Central memory CD8-positive, alpha-beta T cell (primary cell): ENCODE data around the gene ZP3.
"Not testable (repeated sequence)": the region's sequence is repeated elsewhere in the genome, so short reads cannot be mapped to it uniquely, and the experiment has no call there.

Experiments
- ATAC-seq: fragments of 150-1000 bp; cut with Tn5 transposase; replicated peaks from 2 replicates; pipeline ENCODE4 v1.10.0; 2022; ENCODE audit warnings: mild to moderate bottlenecking, moderate FRiP score, moderate number of reproducible peaks; ENCODE audit not compliant: poor library complexity, severe bottlenecking; ENCODE audit errors: extremely low read depth
- DNase-seq, 2 donors: peaks; one replicate each; pipeline ENCODE4 v3.0.0; 2021; ENCODE audit warnings: low spot score in 2 of 2
- H3K27ac Mint-ChIP-seq: one replicate; pipeline ENCODE4 v1.8.0; 2022; ENCODE audit warnings: low read depth, mild to moderate bottlenecking, moderate library complexity, mixed read lengths
- H3K27me3 Mint-ChIP-seq: one replicate; pipeline ENCODE4 v1.8.0; 2022; ENCODE audit warnings: mixed read lengths
- H3K36me3 Mint-ChIP-seq: one replicate; pipeline ENCODE4 v1.8.0; 2022; ENCODE audit warnings: mild to moderate bottlenecking, moderate library complexity, mixed read lengths; ENCODE audit not compliant: insufficient read depth
- H3K4me1 Mint-ChIP-seq: one replicate; pipeline ENCODE4 v1.8.0; 2022; ENCODE audit warnings: mixed read lengths
- H3K4me3 Mint-ChIP-seq: one replicate; pipeline ENCODE4 v1.8.0; 2022; ENCODE audit warnings: mild to moderate bottlenecking, moderate library complexity, mixed read lengths
- H3K9me3 Mint-ChIP-seq: one replicate; pipeline ENCODE4 v1.8.0; 2022; ENCODE audit warnings: mixed read lengths

The ZP3 gene

GRCh38 chr7:76394957-76395356, 29.8 kb upstream of the ZP3 start:
- H3K27me3 Mint-ChIP-seq = no peaks in the 10 kb centered on the region
- peaks cover 6% of the 10 kb centered on the region for H3K36me3 Mint-ChIP-seq
- peak overlapping the region; percentile 34 for H3K4me3 Mint-ChIP-seq
- H3K27ac Mint-ChIP-seq = no peak overlapping the region
- no peaks in the 10 kb centered on the region for H3K9me3 Mint-ChIP-seq
- peaks cover 12% of the 10 kb centered on the region for H3K4me1 Mint-ChIP-seq
- no peak for DNase-seq
- no peak for ATAC-seq

- H3K9me3 Mint-ChIP-seq, ATAC-seq, H3K27me3 Mint-ChIP-seq, H3K4me3 Mint-ChIP-seq, DNase-seq, H3K27ac Mint-ChIP-seq, H3K36me3 Mint-ChIP-seq: not testable (repeated sequence)
- H3K4me1 Mint-ChIP-seq = peaks cover 12% of the 10 kb centered on the region
Measured at GRCh38 chr7:76395605-76395964, 29.2 kb upstream of the ZP3 start.

GRCh38 chr7:76395965-76396726, 28.6 kb upstream of the ZP3 start:
- Mint-ChIP-seq H3K4me1 (peaks cover 12% of the 10 kb centered on the region), H3K27ac (no peak overlapping the region), H3K9me3 (no peaks in the 10 kb centered on the region), H3K27me3 (no peaks in the 10 kb centered on the region), H3K36me3 (peaks cover 6% of the 10 kb centered on the region), H3K4me3 (no peak overlapping the region)
- no peak for DNase-seq
- ATAC-seq = no peak

GRCh38 chr7:76396864-76397263, 27.9 kb upstream of the ZP3 start:
- peaks cover 12% of the 10 kb centered on the region for H3K4me1 Mint-ChIP-seq
- H3K36me3 Mint-ChIP-seq = peaks cover 6% of the 10 kb centered on the region

GRCh38 chr7:76397409-76398183, 27.2 kb upstream of the ZP3 start:
- peaks cover 12% of the 10 kb centered on the region for H3K4me1 Mint-ChIP-seq
- no peaks in the 10 kb centered on the region for H3K9me3 Mint-ChIP-seq
- peaks cover 6% of the 10 kb centered on the region for H3K36me3 Mint-ChIP-seq
- DNase-seq = peak; percentile 45 to 50
- ATAC-seq = peak; percentile 54
- H3K27ac Mint-ChIP-seq = peak overlapping the region; percentile 5
- no peaks in the 10 kb centered on the region for H3K27me3 Mint-ChIP-seq
- peak overlapping the region; percentile 71 for H3K4me3 Mint-ChIP-seq

More at GRCh38 chr7:76396864-76397263, 27.9 kb upstream of the ZP3 start:
- ATAC-seq (no peak), DNase-seq (no peak)
- H3K9me3 Mint-ChIP-seq = no peaks in the 10 kb centered on the region
- H3K4me3 Mint-ChIP-seq = peak overlapping the region; percentile 71
- H3K27me3 Mint-ChIP-seq = no peaks in the 10 kb centered on the region
- no peak overlapping the region for H3K27ac Mint-ChIP-seq

GRCh38 chr7:76400248-76400647, 24.5 kb upstream of the ZP3 start:
- Mint-ChIP-seq H3K4me3 (no peak overlapping the region), H3K36me3 (no peaks in the 10 kb centered on the region), H3K27me3 (no peaks in the 10 kb centered on the region), H3K9me3 (no peaks in the 10 kb centered on the region), H3K27ac (no peak overlapping the region), H3K4me1 (peaks cover 7% of the 10 kb centered on the region)
- ATAC-seq = no peak
- DNase-seq = no peak

- not testable (repeated sequence) for H3K27me3 Mint-ChIP-seq, H3K9me3 Mint-ChIP-seq, H3K36me3 Mint-ChIP-seq, H3K27ac Mint-ChIP-seq, H3K4me3 Mint-ChIP-seq, H3K4me1 Mint-ChIP-seq, ATAC-seq, DNase-seq
Measured at GRCh38 chr7:76403097-76403496, 21.7 kb upstream of the ZP3 start.

- ATAC-seq = no peak
- no peaks in the 10 kb centered on the region for H3K9me3 Mint-ChIP-seq
- H3K4me3 Mint-ChIP-seq = no peak overlapping the region
- no peak overlapping the region for H3K27ac Mint-ChIP-seq
- H3K4me1 Mint-ChIP-seq = no peaks in the 10 kb centered on the region
- no peaks in the 10 kb centered on the region for H3K36me3 Mint-ChIP-seq
- no peak for DNase-seq
- H3K27me3 Mint-ChIP-seq = no peaks in the 10 kb centered on the region
Measured at GRCh38 chr7:76403780-76404494, 20.8 kb upstream of the ZP3 start.

- Mint-ChIP-seq H3K4me1 (no peaks in the 10 kb centered on the region), H3K4me3 (no peak overlapping the region), H3K9me3 (no peaks in the 10 kb centered on the region), H3K36me3 (peaks cover 2% of the 10 kb centered on the region), H3K27me3 (no peaks in the 10 kb centered on the region), H3K27ac (no peak overlapping the region)
- ATAC-seq (no peak), DNase-seq (no peak)
Measured at GRCh38 chr7:76405738-76406137, 19.0 kb upstream of the ZP3 start.

GRCh38 chr7:76407718-76408117, 17.0 kb upstream of the ZP3 start:
- Mint-ChIP-seq H3K4me3 (no peak overlapping the region), H3K36me3 (peaks cover 2% of the 10 kb centered on the region), H3K27ac (no peak overlapping the region), H3K4me1 (no peaks in the 10 kb centered on the region), H3K9me3 (no peaks in the 10 kb centered on the region), H3K27me3 (no peaks in the 10 kb centered on the region)
- DNase-seq = no peak
- ATAC-seq = no peak

GRCh38 chr7:76408121-76408560, 16.6 kb upstream of the ZP3 start:
- H3K9me3 Mint-ChIP-seq = no peaks in the 10 kb centered on the region
- no peak overlapping the region for H3K27ac Mint-ChIP-seq
- no peak for ATAC-seq
- peaks cover 2% of the 10 kb centered on the region for H3K36me3 Mint-ChIP-seq
- H3K27me3 Mint-ChIP-seq = no peaks in the 10 kb centered on the region
- H3K4me3 Mint-ChIP-seq = no peak overlapping the region
- H3K4me1 Mint-ChIP-seq = no peaks in the 10 kb centered on the region
- DNase-seq = no peak

- no peak for ATAC-seq
- Mint-ChIP-seq H3K27ac (no peak within 1 kb of the TSS), H3K27me3 (no peaks in the 10 kb centered on the region), H3K4me1 (no peaks in the 10 kb centered on the region), H3K9me3 (no peaks in the 10 kb centered on the region), H3K36me3 (peaks cover 2% of the 10 kb centered on the region), H3K4me3 (no peak within 1 kb of the TSS)
- no peak for DNase-seq
Measured at GRCh38 chr7:76409537-76409936, 15.2 kb upstream of the ZP3 start, which contains the start of gene SSC4D. Gene SSC4D (minus strand): TSS chr7:76409697. CDS start chr7:76404439, 5,258 bp downstream.
